Measurements from ENCODE around the gene NODAL.

NODAL gene

GRCh38 chr10:70444744-70445143, 3.3 kb upstream of the NODAL start:
- no peak overlapping the region for H3K27ac ChIP-seq
- no peaks in the 10 kb centered on the region for H3K36me3 ChIP-seq
- peaks cover 3 to 36% of the 10 kb centered on the region in 2 donors for H3K27me3 ChIP-seq
- no peak for TF ChIP-seq CTCF (IDR thresholded peaks at IDR 0.05)
- H3K4me3 ChIP-seq = no peak overlapping the region
- intact Hi-C loops (cut with DNase I; ENCODE audit: low total_unique reads) = no loop called here
- peaks cover 0 to 18% (median 12%) of the 10 kb centered on the region in 4 donors for H3K4me1 ChIP-seq
- H3K9me3 ChIP-seq = no peaks in the 10 kb centered on the region
- no peak for DNase-seq

- DNase-seq = no peak
- Histone ChIP-seq H3K27me3 (peaks cover 3 to 38% of the 10 kb centered on the region in 2 donors), H3K9me3 (no peaks in the 10 kb centered on the region), H3K36me3 (no peaks in the 10 kb centered on the region), H3K4me3 (no peak overlapping the region), H3K4me1 (peaks cover 0 to 18% (median 12%) of the 10 kb centered on the region in 4 donors), H3K27ac (no peak overlapping the region)
- intact Hi-C loops (cut with DNase I; ENCODE audit: low total_unique reads) = no loop called here
- no peak for TF ChIP-seq CTCF (IDR thresholded peaks at IDR 0.05)
Measured at GRCh38 chr10:70442332-70442988, 979 bp upstream of the NODAL start.

- Histone ChIP-seq H3K4me1 (peaks cover 0 to 18% (median 12%) of the 10 kb centered on the region in 4 donors), H3K27me3 (peaks cover 3 to 38% of the 10 kb centered on the region in 2 donors), H3K27ac (no peak overlapping the region), H3K36me3 (no peaks in the 10 kb centered on the region), H3K9me3 (no peaks in the 10 kb centered on the region), H3K4me3 (no peak overlapping the region)
- TF ChIP-seq CTCF (IDR thresholded peaks at IDR 0.05) = no peak
- intact Hi-C loops (cut with DNase I; ENCODE audit: low total_unique reads) = no loop called here
- DNase-seq = no peak
Measured at GRCh38 chr10:70441895-70442309, 421 bp upstream of the NODAL start.

- peak in 1 of 2 donors; percentile 20 for DNase-seq
- Histone ChIP-seq H3K27ac (no peak overlapping the region), H3K36me3 (peaks cover 0 to 3% (median 0%) of the 10 kb centered on the region in 3 donors), H3K27me3 (peaks cover 3 to 38% of the 10 kb centered on the region in 2 donors), H3K4me1 (peaks cover 0 to 18% (median 12%) of the 10 kb centered on the region in 4 donors), H3K9me3 (no peaks in the 10 kb centered on the region), H3K4me3 (peak overlapping the region; percentile 9 to 39)
- intact Hi-C loops (cut with DNase I; ENCODE audit: low total_unique reads) = no loop called here
- no peak for TF ChIP-seq CTCF (IDR thresholded peaks at IDR 0.05)
Measured at GRCh38 chr10:70440296-70441160, 953 bp downstream of the NODAL start.

- Histone ChIP-seq H3K9me3 (no peaks in the 10 kb centered on the region), H3K4me1 (peaks cover 0 to 43% (median 19%) of the 10 kb centered on the region in 4 donors), H3K27ac (no peak overlapping the region), H3K36me3 (peaks cover 0 to 7% (median 0%) of the 10 kb centered on the region in 3 donors), H3K27me3 (peaks cover 3 to 32% of the 10 kb centered on the region in 2 donors), H3K4me3 (no peak overlapping the region)
- TF ChIP-seq CTCF (IDR thresholded peaks at IDR 0.05) = no peak
- no peak for DNase-seq
- intact Hi-C loops (cut with DNase I; ENCODE audit: low total_unique reads) = no loop called here
Measured at GRCh38 chr10:70437721-70438120, 3.8 kb downstream of the NODAL start.

All from tibial artery (tissue), 4 donors.